Activated CD4-positive, alpha-beta T cell treated with anti-CD3 and anti-CD28 coated beads, Interleukin-2, amount 50 U/mL, for 4 hours (primary cell): ENCODE data around the gene ZNF697.
"Not testable (repeated sequence)": the region's sequence is repeated elsewhere in the genome, so short reads cannot be mapped to it uniquely, and the experiment has no call there.

ENCODE experiments used
- DNase-seq, 2 experiments: peaks; one replicate each; pipeline ENCODE4 v3.0.0-alpha.2; 2020

The ZNF697 gene

GRCh38 chr1:119626841-119627240 lies 21.2 kb downstream of the ZNF697 start:
- no peak for DNase-seq

DNA sequence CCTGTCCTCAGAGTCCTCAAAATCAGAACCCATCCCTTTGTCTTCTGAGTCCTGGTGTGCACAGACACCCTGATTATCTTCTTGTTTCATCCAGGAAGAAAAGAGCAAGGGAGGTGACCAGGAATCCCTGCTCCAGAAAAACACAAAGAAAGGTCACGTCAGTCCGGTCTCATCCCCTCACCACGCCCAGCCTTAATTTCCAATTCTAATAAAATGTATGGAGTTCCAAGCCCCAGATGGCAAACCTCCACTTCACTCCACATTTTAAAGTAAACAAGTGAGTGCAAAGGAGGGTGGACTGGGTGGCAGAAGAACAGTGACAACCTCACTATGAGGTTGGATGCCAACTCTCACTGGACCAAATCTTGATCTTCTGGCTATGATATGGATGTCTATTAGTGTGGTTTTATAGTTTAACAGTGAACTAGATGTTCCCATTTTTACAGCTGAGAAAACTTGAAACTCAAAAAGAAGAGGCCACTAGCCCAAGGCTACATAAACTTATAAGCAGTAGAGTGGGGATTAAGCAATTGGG lies 22.0 kb downstream of the ZNF697 start:
- no peak for DNase-seq

DNA sequence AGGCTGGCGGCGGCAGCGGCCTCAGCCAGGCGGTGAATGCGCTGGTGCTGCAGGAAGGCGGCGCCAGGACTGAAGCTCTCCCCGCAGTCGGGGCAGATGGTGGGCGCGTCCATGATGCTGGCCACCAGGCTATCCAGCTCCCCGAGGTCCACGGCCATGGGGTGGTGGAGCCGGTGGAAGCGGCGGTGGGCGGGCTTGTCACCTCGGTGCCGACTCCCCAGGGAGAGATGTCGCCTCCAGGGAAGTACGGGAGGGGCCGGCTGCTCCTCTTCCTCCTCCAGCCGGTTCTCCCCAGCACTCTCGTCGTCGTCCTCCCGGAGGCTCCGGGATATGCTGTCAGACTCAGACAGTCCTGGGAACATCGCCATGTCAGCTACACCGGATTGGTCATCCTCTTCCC lies 24.4 kb downstream of the ZNF697 start:
- DNase-seq, result no peak

- DNase-seq, result no peak
These were observed 24.9 kb downstream of the ZNF697 start for GRCh38 chr1:119623193-119623515.

DNA sequence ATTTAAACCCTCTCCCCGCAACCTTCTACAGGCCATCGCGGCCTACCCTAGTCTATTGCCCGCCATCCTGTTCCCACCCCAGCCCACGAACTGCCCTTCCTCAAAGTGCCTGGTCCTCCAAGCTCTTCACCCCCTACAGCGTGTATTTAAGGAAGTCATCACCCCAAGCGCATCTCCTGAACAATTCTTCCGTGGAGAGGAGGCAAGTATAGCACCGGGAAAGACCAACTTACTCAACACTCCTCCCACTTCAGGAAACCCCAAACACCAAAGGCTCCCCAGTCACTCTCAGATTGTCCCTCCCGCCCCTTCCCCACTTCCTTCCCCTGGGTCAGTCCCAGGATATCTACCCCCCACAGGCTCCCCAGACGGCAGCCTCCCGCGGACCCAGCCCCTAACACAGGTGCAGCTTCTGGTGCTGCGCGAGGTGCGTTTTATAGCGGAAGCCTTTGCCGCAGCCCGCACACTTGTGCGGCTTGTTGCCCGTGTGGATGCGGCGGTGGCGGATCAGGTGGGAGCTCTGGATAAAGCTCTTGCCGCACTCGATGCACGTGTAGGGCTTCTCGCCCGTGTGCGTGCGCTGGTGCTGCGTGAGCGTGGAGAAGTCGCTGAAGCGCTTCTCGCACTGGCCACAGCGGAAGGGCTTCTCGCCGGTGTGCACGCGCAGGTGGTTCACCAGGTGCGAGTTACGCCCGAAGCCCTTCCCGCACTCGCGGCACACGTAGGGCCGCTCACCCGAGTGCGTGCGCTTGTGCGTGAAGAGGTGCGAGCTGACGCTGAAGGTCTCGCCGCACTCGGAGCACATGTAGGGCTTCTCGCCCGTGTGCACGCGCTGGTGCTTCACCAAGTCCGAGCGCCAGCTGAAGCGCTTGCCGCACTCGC lies 25.5 kb downstream of the ZNF697 start:
- DNase-seq, result no peak

- no peak for DNase-seq
These were observed 26.4 kb downstream of the ZNF697 start for GRCh38 chr1:119621705-119622104.

DNA sequence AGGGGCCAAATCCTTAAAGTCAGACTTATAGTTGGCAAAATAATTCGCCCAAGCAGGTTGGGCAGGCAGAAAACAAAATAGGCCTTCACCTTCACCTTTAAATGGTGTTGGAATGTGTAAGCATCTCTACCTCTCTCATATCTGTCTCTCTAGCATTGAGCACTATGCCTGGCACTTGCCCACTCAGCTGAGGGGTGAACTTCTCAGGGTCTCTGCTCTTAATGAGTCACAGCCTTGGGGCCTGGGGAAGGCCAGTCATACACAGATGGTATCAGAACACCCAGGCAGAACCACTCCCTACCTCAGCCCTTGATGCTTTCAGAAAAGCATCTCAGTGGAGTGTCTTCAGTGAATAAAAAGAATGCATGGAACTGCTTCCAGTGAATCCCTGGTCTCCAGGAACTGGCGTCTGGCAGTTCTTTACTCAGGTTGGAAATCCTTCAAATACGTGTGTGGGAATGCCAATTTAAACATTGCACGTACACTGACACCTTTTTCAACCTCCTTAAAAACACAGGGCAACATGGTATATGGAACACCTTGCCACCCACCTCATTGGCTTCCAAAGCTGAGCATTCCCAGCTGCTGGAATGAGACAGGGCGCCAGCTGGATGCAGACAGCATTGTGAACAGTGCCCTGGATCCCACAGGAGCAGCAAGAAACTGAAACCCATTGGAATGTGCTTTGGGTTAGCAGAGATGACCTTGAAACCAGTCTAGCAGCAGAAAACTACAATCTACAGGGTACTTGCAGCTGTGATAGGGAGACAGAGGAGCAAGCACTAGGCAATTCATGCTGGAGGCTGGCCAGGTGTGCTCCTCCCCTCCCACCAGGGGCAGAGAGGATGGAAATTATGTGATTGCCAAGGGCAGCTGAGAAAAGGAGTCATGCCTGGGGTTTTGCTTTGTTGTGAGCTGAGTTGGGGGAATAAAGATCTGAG lies 30.0 kb downstream of the ZNF697 start:
- no peak for DNase-seq

GRCh38 chr1:119616748-119617147 lies 31.3 kb downstream of the ZNF697 start:
- not testable (repeated sequence) for DNase-seq

GRCh38 chr1:119615100-119615499 lies 33.0 kb downstream of the ZNF697 start:
- DNase-seq, result not testable (repeated sequence)

DNA sequence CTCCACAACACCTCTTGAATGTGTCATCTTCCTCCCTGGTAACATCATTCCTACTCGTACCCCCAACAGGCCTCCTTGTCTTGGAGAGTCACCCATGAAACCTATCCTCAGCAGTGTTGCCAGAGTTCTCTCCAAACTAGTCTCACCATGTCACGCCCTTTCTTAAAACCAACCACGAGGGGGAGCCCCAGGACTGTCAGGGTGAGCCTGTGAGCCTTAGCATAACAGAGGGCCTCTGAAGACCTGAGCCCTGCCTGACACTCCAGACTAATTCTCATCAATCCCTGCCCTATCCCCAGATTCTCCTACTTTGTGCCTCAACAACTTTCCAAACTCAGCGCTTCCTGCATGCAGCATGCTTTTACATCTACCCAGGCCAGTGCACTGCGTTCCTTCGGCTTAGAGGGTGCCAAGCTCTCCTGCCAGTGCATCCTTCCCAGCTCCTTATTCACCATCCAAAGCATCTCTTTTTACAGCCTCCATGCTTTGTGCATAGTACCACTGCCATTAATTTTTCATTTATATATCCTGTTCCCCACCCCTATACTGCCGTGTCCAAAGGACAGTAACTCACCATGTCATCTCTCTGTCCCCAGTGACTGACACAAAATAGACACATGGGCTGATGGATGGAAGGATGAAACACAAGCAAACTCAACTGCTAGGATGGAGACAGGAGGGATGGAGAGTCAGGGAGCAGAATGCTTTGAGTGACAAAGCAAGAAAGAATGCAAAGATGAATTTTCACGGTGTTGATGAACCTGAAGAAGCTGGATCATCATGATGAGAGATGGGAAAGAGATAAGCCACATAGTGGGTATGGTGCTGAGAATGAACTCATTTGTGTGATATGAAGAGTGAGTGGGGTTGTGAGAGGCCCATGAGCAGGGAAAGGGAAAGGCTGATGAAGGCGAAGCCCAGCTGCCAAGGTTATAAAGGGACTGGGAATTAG lies 34.0 kb downstream of the ZNF697 start:
- DNase-seq, result peak; percentile 21 to 33

GRCh38 chr1:119611701-119612113 lies 36.4 kb downstream of the ZNF697 start:
- peak; percentile 11 to 31 for DNase-seq

GRCh38 chr1:119608816-119609215 lies 39.2 kb downstream of the ZNF697 start:
- DNase-seq, result not testable (repeated sequence)

DNA sequence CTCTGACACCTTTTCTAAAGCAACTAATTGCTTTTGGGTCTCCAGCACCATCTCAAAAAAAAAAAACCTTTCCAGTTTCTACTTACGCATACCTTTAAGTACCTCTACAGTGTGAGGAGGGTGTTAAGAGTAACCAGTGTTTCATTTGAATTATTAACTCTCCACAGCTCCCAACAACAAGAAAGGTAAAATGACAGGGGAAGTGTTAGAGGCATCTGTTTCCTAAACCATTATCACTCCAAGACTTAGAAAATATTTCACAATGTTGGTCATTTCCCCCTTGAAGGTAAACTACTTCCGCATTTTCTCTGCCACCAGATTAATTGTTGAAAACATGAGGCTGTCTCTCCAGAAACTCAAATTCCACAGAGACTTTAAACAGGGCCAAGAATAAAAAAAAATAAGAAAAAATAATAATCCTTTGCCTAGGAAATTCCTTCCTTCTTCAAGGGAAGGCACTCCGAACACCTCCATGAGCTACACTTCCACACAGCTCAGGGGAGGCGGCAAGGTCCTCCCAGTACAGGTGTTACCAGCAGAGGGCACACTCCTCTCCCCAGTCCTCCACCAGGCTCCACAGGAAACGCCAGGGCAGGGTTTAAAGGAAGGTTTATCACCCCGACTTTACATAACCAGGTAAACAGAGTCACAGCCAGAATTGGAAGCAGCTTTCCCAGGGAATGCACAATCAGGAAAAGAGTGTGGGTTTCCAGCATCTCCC lies 40.8 kb downstream of the ZNF697 start:
- not testable (repeated sequence) for DNase-seq

DNA sequence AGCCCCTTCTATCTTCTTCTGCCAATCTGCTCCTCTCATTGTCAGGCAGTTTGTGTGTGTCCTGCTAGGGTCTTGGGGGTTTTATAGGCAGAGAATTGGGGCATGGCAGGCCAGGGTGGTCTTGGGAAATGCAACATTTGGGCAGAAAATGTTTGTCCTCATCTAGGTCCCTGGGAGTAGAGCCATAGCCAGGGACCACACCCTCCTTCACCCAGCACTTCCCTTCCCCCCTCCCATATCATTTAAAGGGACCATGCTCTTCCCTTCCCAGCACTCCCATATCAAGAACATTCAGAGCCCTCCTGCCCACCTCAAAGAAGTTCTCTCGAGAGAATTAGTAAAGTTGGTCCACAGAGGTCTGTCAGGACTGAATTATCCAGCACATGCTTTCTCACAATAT lies 41.7 kb downstream of the ZNF697 start:
- no peak for DNase-seq

DNA sequence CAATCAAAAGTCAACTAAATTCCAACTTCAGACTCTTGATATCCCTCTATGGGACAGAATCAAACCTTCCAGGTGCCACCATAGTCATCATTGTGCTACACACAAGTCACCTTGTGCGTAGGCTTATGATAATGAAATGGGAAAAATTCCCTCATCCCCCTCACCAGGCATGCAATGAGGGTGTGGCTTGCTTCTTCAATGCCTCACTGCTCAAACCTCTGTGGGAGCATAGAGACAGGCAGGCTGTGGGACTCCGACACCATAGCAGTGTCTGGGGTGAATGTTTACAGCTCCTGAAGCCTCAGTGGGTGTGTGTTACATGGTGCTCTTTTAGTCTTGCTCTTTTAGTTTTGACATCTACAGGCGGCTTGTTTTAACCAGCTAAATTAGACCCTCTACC lies 42.4 kb downstream of the ZNF697 start:
- DNase-seq, result no peak

DNA sequence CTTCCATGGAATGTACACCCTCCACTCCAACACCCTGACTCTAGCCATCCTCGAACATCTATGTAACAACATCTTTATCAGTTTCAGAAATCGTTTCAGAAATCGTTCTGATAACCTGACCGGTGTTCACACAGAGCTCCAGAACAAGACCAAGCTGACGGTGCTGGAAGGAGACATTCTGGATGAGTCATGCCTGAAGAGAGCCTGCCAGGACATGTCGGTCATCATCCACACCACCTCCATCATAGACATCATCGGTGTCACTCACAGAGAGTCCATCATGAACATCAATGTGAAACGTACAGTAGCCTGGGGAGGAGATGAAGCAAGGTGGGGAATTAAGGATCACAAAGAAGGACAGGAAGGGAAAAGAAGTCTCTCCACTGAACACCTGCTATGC lies 43.0 kb downstream of the ZNF697 start:
- not testable (repeated sequence) for DNase-seq

GRCh38 chr1:119603695-119604094 lies 44.4 kb downstream of the ZNF697 start:
- DNase-seq, result no peak

GRCh38 chr1:119603241-119603640 lies 44.8 kb downstream of the ZNF697 start:
- not testable (repeated sequence) for DNase-seq

- DNase-seq, result not testable (repeated sequence)
These were observed 45.3 kb downstream of the ZNF697 start for GRCh38 chr1:119602789-119603188.

DNA sequence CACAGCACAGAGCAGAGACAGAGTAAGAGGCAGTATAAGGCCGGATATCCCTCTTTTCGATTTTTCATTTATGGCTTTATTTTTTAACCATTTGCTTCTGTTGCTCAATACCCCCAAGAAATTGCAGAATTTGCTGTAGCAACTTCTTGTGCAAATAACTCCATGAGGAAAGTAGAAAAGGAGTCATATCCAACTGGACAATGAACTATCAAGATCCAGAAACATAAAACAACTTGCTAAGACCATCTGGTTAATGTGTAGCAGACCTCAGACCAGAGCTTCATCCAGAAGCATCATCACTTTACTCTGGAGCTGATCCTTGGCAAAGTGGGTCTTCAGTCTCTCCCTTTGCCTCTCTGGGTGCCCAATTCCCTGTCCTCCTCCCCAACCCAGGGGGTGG lies 45.9 kb downstream of the ZNF697 start:
- DNase-seq, result no peak

- no peak for DNase-seq
These were observed 47.1 kb downstream of the ZNF697 start for GRCh38 chr1:119600976-119601375.

DNA sequence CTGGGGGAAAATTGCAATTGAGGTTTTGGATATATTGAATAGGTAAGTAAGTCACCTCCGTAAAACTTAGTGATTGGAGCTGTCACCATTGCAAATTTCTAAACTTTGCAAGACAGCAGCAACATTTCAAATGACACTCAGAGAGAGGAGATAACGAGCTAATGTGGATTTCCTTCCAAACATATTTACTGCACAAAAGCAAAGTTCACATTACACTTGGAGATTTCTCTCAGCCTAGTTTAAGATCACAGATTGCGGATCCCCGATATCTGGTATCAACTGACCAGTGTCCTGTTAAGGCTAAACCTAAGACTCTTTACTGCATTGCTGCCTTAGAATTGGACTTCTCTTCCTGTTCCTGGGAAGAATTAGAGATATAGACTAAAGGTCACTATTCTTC lies 47.5 kb downstream of the ZNF697 start:
- DNase-seq, result no peak
